ENCODE results near the gene PCDHA6. TPM values are rescaled to one million over a fixed set of nuclear protein-coding genes. Genes with fewer than 3 reads are reported as not detected.

Gene PCDHA6
- total and polyA plus RNA-seq, 2 experiments from 2014 or later: 0.27 to 3.2 TPM

GRCh38 chr5:140877262-140877581, 49.5 kb downstream of the PCDHA6 start:
- Histone ChIP-seq H3K4me1 (ENCODE audit: insufficient read depth) (no peaks in the 10 kb centered on the region), H3K4me3 (no peak overlapping the region), H3K27ac (no peak overlapping the region), H4K20me1 (ENCODE audit: insufficient read depth, poor library complexity, severe bottlenecking) (no peaks in the 10 kb centered on the region), H3K79me2 (peaks cover 24% of the 10 kb centered on the region), H3K4me2 (no peak overlapping the region), H3K27me3 (no peaks in the 10 kb centered on the region), H2AFZ (no peak overlapping the region), H3K9me2 (replicated peaks; ENCODE audit: insufficient read depth) (no peaks in the 10 kb centered on the region), H3K9me3 (ENCODE audit: low read depth) (no peaks in the 10 kb centered on the region), H3K36me3 (replicated peaks; ENCODE audit: insufficient read depth, low read depth) (no peaks in the 10 kb centered on the region)
- WGBS (ENCODE audit: low lambda C conversion rate, missing lambda C conversion rate): 97% methylated on average over 37 of the region's 37 CpGs
- TF ChIP-seq EZH2phosphoT487 (IDR thresholded peaks at IDR 0.05; ENCODE audit: low read depth, severe bottlenecking, unreplicated experiment) (no peak), CTCF (IDR thresholded peaks at IDR 0.05; ENCODE audit: poor library complexity) (no peak), EZH2 (IDR thresholded peaks at IDR 0.05; ENCODE audit: borderline replicate concordance) (no peak)
- DNase-seq (ENCODE audit: low spot score): no peak

Other genes starting within 250 kb of the PCDHA6 start
- gene CD14, start 194.8 kb upstream of the PCDHA6 start, total RNA-seq: 0.84 and 2.3 TPM in 2 replicates
- gene CD14, start 194.8 kb upstream of the PCDHA6 start, polyA plus RNA-seq: 0.45 and 1.9 TPM in 2 replicates
- gene TMCO6, start 188.5 kb upstream of the PCDHA6 start, total RNA-seq: 10.0 and 25.8 TPM in 2 replicates
- 9.3 and 13.1 TPM in 2 replicates for gene TMCO6, start 188.5 kb upstream of the PCDHA6 start, polyA plus RNA-seq
- 82.7 and 82.9 TPM in 2 replicates for gene NDUFA2, start 180.3 kb upstream of the PCDHA6 start, total RNA-seq
- gene NDUFA2, start 180.3 kb upstream of the PCDHA6 start, polyA plus RNA-seq: 161 and 182 TPM in 2 replicates
- 68.7 and 72.2 TPM in 2 replicates for gene IK, start 180.1 kb upstream of the PCDHA6 start, total RNA-seq
- 75.0 and 83.2 TPM in 2 replicates for gene IK, start 180.1 kb upstream of the PCDHA6 start, polyA plus RNA-seq
- gene WDR55, start 163.1 kb upstream of the PCDHA6 start, total RNA-seq: 21.2 and 21.4 TPM in 2 replicates
- gene WDR55, start 163.1 kb upstream of the PCDHA6 start, polyA plus RNA-seq: 23.0 and 25.6 TPM in 2 replicates
- gene DND1, start 154.4 kb upstream of the PCDHA6 start, total RNA-seq: 0.36 and 1.3 TPM in 2 replicates
- 0.52 and 0.85 TPM in 2 replicates for gene DND1, start 154.4 kb upstream of the PCDHA6 start, polyA plus RNA-seq
- 40.0 and 41.1 TPM in 2 replicates for gene HARS1, start 136.6 kb upstream of the PCDHA6 start, total RNA-seq
- gene HARS1, start 136.6 kb upstream of the PCDHA6 start, polyA plus RNA-seq: 56.6 and 58.8 TPM in 2 replicates
- gene HARS2, start 136.5 kb upstream of the PCDHA6 start, total RNA-seq: 22.8 and 26.9 TPM in 2 replicates
- gene HARS2, start 136.5 kb upstream of the PCDHA6 start, polyA plus RNA-seq: 28.6 and 32.3 TPM in 2 replicates
- 37.7 and 40.9 TPM in 2 replicates for gene ZMAT2, start 127.5 kb upstream of the PCDHA6 start, total RNA-seq
- 29.5 and 47.6 TPM in 2 replicates for gene ZMAT2, start 127.5 kb upstream of the PCDHA6 start, polyA plus RNA-seq
- gene PCDHA1, start 41.8 kb upstream of the PCDHA6 start, total RNA-seq: 0.04 TPM in 1 of 2 replicates, not detected in the other
- not detected in 2 replicates for gene PCDHA1, start 41.8 kb upstream of the PCDHA6 start, polyA plus RNA-seq
- 2.3 and 3.9 TPM in 2 replicates for gene PCDHA2, start 33.1 kb upstream of the PCDHA6 start, total RNA-seq
- gene PCDHA2, start 33.1 kb upstream of the PCDHA6 start, polyA plus RNA-seq: 2.0 and 2.6 TPM in 2 replicates
- gene PCDHA3, start 26.9 kb upstream of the PCDHA6 start, total RNA-seq: 0.84 and 1.1 TPM in 2 replicates
- 0.12 and 0.49 TPM in 2 replicates for gene PCDHA3, start 26.9 kb upstream of the PCDHA6 start, polyA plus RNA-seq
- gene PCDHA4, start 20.9 kb upstream of the PCDHA6 start, total RNA-seq: 25.2 and 30.0 TPM in 2 replicates
- gene PCDHA4, start 20.9 kb upstream of the PCDHA6 start, polyA plus RNA-seq: 9.1 and 12.3 TPM in 2 replicates
- 2.2 and 2.5 TPM in 2 replicates for gene PCDHA5, start 6.3 kb upstream of the PCDHA6 start, total RNA-seq
- gene PCDHA5, start 6.3 kb upstream of the PCDHA6 start, polyA plus RNA-seq: 0.15 and 0.45 TPM in 2 replicates
- 1.7 and 3.3 TPM in 2 replicates for gene PCDHA7, start 6.3 kb downstream of the PCDHA6 start, total RNA-seq
- 0.11 and 0.95 TPM in 2 replicates for gene PCDHA7, start 6.3 kb downstream of the PCDHA6 start, polyA plus RNA-seq
- 1.6 and 1.9 TPM in 2 replicates for gene PCDHA8, start 13.2 kb downstream of the PCDHA6 start, total RNA-seq
- 0.13 and 0.44 TPM in 2 replicates for gene PCDHA8, start 13.2 kb downstream of the PCDHA6 start, polyA plus RNA-seq
- 1.5 and 2.5 TPM in 2 replicates for gene PCDHA9, start 20.4 kb downstream of the PCDHA6 start, total RNA-seq
- 0.57 and 0.90 TPM in 2 replicates for gene PCDHA9, start 20.4 kb downstream of the PCDHA6 start, polyA plus RNA-seq
- gene PCDHA10, start 27.9 kb downstream of the PCDHA6 start, total RNA-seq: 9.7 and 13.8 TPM in 2 replicates
- gene PCDHA10, start 27.9 kb downstream of the PCDHA6 start, polyA plus RNA-seq: 7.4 and 7.7 TPM in 2 replicates
- gene PCDHA11, start 41.0 kb downstream of the PCDHA6 start, total RNA-seq: 1.8 and 4.5 TPM in 2 replicates
- gene PCDHA11, start 41.0 kb downstream of the PCDHA6 start, polyA plus RNA-seq: 2.5 TPM in 2 replicates
- gene PCDHA12, start 47.3 kb downstream of the PCDHA6 start, total RNA-seq: 18.7 TPM in 2 replicates
- 7.2 and 7.8 TPM in 2 replicates for gene PCDHA12, start 47.3 kb downstream of the PCDHA6 start, polyA plus RNA-seq
- gene PCDHA13, start 54.2 kb downstream of the PCDHA6 start, total RNA-seq: 4.1 and 4.3 TPM in 2 replicates
- gene PCDHA13, start 54.2 kb downstream of the PCDHA6 start, polyA plus RNA-seq: 0.27 and 1.2 TPM in 2 replicates
- 6.3 and 7.0 TPM in 2 replicates for gene PCDHAC1, start 98.3 kb downstream of the PCDHA6 start, total RNA-seq
- gene PCDHAC1, start 98.3 kb downstream of the PCDHA6 start, polyA plus RNA-seq: 0.41 and 1.3 TPM in 2 replicates
- 6.8 and 11.3 TPM in 2 replicates for gene PCDHAC2, start 138.5 kb downstream of the PCDHA6 start, total RNA-seq
- 5.4 and 6.4 TPM in 2 replicates for gene PCDHAC2, start 138.5 kb downstream of the PCDHA6 start, polyA plus RNA-seq
- 0.16 and 0.17 TPM in 2 replicates for gene PCDHB1, start 223.4 kb downstream of the PCDHA6 start, total RNA-seq
- gene PCDHB1, start 223.4 kb downstream of the PCDHA6 start, polyA plus RNA-seq: not detected in 2 replicates

Measured in hepatocyte (in vitro differentiated cells).